ENCODE data around the gene ZMIZ1.
A peak's percentile ranks its signal among the peaks of the same experiment; 100 is the strongest.

Gene ZMIZ1

GRCh38 chr10:79068562-79069324 lies at the start of gene ZMIZ1:
TSS of gene ZMIZ1 (plus strand) at chr10:79068966. CDS start at chr10:79201633, 132,667 bp downstream.
- no peaks in the 10 kb centered on the region for H3K9me3 ChIP-seq (ENCODE audit: severe bottlenecking)
- H3K4me3 ChIP-seq (ENCODE audit: low read depth, low read length) = peak within 1 kb of the TSS; percentile 61
- 0 out of 2 replicates have a peak, but pooled peaks have one; percentile 18 for TF ChIP-seq CTCF (IDR thresholded peaks at IDR 0.05; ENCODE audit: low read depth, low read length)
- H3K27ac ChIP-seq = peak within 1 kb of the TSS; percentile 77
- DNase-seq = peak; percentile 87
- H3K36me3 ChIP-seq = no peaks in the 10 kb centered on the region
- no peaks in the 10 kb centered on the region for H3K27me3 ChIP-seq (ENCODE audit: insufficient read depth, low read depth, severe bottlenecking)

GRCh38 chr10:79019441-79020014 lies 49.2 kb upstream of the ZMIZ1 start:
- TF ChIP-seq CTCF (IDR thresholded peaks at IDR 0.05; ENCODE audit: low read depth, low read length) = no peak
- H3K4me3 ChIP-seq (ENCODE audit: low read depth, low read length) = no peak overlapping the region
- DNase-seq = no peak
- H3K27ac ChIP-seq = no peak overlapping the region
- H3K27me3 ChIP-seq (ENCODE audit: insufficient read depth, low read depth, severe bottlenecking) = no peaks in the 10 kb centered on the region
- H3K36me3 ChIP-seq = no peaks in the 10 kb centered on the region
- H3K9me3 ChIP-seq (ENCODE audit: severe bottlenecking) = peaks cover 3% of the 10 kb centered on the region

- Histone ChIP-seq H3K36me3 (no peaks in the 10 kb centered on the region), H3K4me3 (ENCODE audit: low read depth, low read length) (no peak overlapping the region), H3K9me3 (ENCODE audit: severe bottlenecking) (peaks cover 3% of the 10 kb centered on the region), H3K27ac (no peak overlapping the region), H3K27me3 (ENCODE audit: insufficient read depth, low read depth, severe bottlenecking) (no peaks in the 10 kb centered on the region)
- TF ChIP-seq CTCF (IDR thresholded peaks at IDR 0.05; ENCODE audit: low read depth, low read length) = no peak
- no peak for DNase-seq
These were observed 48.7 kb upstream of the ZMIZ1 start for GRCh38 chr10:79020015-79020491.

- no peak for TF ChIP-seq CTCF (IDR thresholded peaks at IDR 0.05; ENCODE audit: low read depth, low read length)
- DNase-seq = no peak
- Histone ChIP-seq H3K4me3 (ENCODE audit: low read depth, low read length) (no peak overlapping the region), H3K9me3 (ENCODE audit: severe bottlenecking) (peaks cover 3% of the 10 kb centered on the region), H3K27me3 (ENCODE audit: insufficient read depth, low read depth, severe bottlenecking) (no peaks in the 10 kb centered on the region), H3K27ac (no peak overlapping the region), H3K36me3 (no peaks in the 10 kb centered on the region)
These were observed 48.2 kb upstream of the ZMIZ1 start for GRCh38 chr10:79020605-79021004.

- H3K27ac ChIP-seq = no peak overlapping the region
- no peak for TF ChIP-seq CTCF (IDR thresholded peaks at IDR 0.05; ENCODE audit: low read depth, low read length)
- DNase-seq = no peak
These were observed 47.3 kb upstream of the ZMIZ1 start for GRCh38 chr10:79021331-79021907.

More at GRCh38 chr10:79021331-79021907, 47.3 kb upstream of the ZMIZ1 start:
- peaks cover 3% of the 10 kb centered on the region for H3K9me3 ChIP-seq (ENCODE audit: severe bottlenecking)
- no peaks in the 10 kb centered on the region for H3K27me3 ChIP-seq (ENCODE audit: insufficient read depth, low read depth, severe bottlenecking)
- no peaks in the 10 kb centered on the region for H3K36me3 ChIP-seq
- no peak overlapping the region for H3K4me3 ChIP-seq (ENCODE audit: low read depth, low read length)

All from WERI-Rb-1 (cell line).